Calu3 (cell line): Measurements from ENCODE around the gene FAM162B. TPM values are rescaled to one million over a fixed set of nuclear protein-coding genes. Genes with fewer than 3 reads are reported as not detected.
"Not testable (repeated sequence)": the region's sequence is repeated elsewhere in the genome, so short reads cannot be mapped to it uniquely, and the experiment has no call there.

Source experiments
- BruUV-seq: library from RNA; stranded (reverse); fragments of 400-500 nt; replicated peaks from 2 replicates; lab custom pipeline; 2021; lab: Mats Ljungman, UMichigan
- CTCF ChIA-PET: fragments of 300-600 bp; sonication (Branson Sonifier 250); formaldehyde crosslinking; loops from one replicate; lab custom pipeline; 2022; ENCODE audit warnings: antibody characterized with exemption; lab: Charles Lee
- DNase-seq: peaks from one replicate; pipeline ENCODE4 v3.0.0; 2022
- H3K27ac Mint-ChIP-seq: one replicate; pipeline ENCODE4 v1.8.0; 2022; ENCODE audit warnings: mixed read lengths; ENCODE audit not compliant: unreplicated experiment
- H3K27me3 Mint-ChIP-seq: one replicate; pipeline ENCODE4 v1.8.0; 2022; ENCODE audit warnings: mixed read lengths; ENCODE audit not compliant: unreplicated experiment
- H3K36me3 Mint-ChIP-seq: one replicate; pipeline ENCODE4 v1.8.0; 2022; ENCODE audit warnings: mild to moderate bottlenecking, moderate library complexity, mixed read lengths; ENCODE audit not compliant: insufficient read depth, unreplicated experiment
- H3K4me1 Mint-ChIP-seq: one replicate; pipeline ENCODE4 v1.8.0; 2022; ENCODE audit warnings: mild to moderate bottlenecking, low read depth, mixed read lengths; ENCODE audit not compliant: unreplicated experiment
- H3K4me3 Mint-ChIP-seq: one replicate; pipeline ENCODE4 v1.8.0; 2022; ENCODE audit warnings: mild to moderate bottlenecking, low read depth, moderate library complexity, mixed read lengths; ENCODE audit not compliant: unreplicated experiment
- H3K9me3 Mint-ChIP-seq: one replicate; pipeline ENCODE4 v1.8.0; 2022; ENCODE audit warnings: low read depth, mixed read lengths; ENCODE audit not compliant: unreplicated experiment
- intact Hi-C: fragments of 100-400 bp; cut with micrococcal nuclease; formaldehyde crosslinking; loops from one replicate; pipeline ENCODE4 v1.10.0; 2022; ENCODE audit not compliant: unreplicated experiment
- total RNA-seq: library from RNA; stranded (reverse); gene quantifications from 2 replicates; pipeline ENCODE4 v1.2.3, GENCODE V29; 2022
- TF ChIP-seq, protein P1 (sequence below): fragments of 200-600 bp; IDR thresholded peaks from one replicate; pipeline ENCODE4 v1.8.0; 2022; ENCODE audit warnings: antibody characterized with exemption; ENCODE audit not compliant: unreplicated experiment

Gene FAM162B
- total RNA-seq, 1 experiment from 2014 or later = not detected

DNA sequence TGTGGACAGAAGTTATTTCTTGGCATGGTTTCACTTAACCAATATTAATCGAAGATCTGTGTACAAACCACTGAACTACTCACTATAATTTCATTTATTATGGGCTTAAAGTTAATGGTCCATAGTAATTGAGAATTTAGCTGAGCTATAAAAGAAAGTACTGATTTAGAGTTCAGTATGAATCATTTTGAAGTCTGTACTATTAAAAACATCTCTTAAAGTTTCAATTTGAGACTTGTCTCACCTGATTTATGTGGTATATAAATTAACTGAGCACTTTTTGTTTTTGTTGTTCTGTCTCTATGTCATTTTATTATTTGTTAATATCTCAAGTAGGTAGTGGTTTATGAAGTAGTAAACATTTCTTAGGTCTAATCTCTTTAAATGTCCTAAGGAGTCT, 59.6 kb downstream of the FAM162B start:
- Mint-ChIP-seq H3K4me1 (no peaks in the 10 kb centered on the region), H3K9me3 (no peaks in the 10 kb centered on the region), H3K36me3 (peaks cover 4% of the 10 kb centered on the region), H3K27me3 (no peaks in the 10 kb centered on the region), H3K4me3 (no peak overlapping the region), H3K27ac (no peak overlapping the region)
- TF ChIP-seq, protein P1, sequence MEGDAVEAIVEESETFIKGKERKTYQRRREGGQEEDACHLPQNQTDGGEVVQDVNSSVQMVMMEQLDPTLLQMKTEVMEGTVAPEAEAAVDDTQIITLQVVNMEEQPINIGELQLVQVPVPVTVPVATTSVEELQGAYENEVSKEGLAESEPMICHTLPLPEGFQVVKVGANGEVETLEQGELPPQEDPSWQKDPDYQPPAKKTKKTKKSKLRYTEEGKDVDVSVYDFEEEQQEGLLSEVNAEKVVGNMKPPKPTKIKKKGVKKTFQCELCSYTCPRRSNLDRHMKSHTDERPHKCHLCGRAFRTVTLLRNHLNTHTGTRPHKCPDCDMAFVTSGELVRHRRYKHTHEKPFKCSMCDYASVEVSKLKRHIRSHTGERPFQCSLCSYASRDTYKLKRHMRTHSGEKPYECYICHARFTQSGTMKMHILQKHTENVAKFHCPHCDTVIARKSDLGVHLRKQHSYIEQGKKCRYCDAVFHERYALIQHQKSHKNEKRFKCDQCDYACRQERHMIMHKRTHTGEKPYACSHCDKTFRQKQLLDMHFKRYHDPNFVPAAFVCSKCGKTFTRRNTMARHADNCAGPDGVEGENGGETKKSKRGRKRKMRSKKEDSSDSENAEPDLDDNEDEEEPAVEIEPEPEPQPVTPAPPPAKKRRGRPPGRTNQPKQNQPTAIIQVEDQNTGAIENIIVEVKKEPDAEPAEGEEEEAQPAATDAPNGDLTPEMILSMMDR = no peak
- no peak for DNase-seq
- intact Hi-C loops = no loop called here
- CTCF ChIA-PET = no interaction called here
- BruUV-seq = no TSS peak

DNA sequence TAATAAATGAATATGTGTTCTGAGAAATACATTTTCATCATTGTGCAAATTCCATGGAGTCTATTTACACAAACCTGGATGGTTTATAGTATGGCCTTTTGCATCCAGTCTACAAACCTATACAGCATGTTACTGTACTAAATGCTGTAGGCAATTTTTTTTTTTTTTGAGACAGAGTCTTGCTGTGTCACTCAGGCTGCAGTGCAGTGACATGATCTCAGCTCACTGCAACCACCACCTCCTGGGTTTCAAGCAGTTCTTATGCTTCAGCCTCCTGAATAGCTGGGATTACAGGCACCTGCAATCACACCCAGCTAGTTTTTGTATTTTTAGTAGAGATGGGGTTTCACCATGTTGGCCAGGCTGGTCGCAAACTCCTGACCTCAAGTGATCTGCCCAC, 61.6 kb downstream of the FAM162B start:
- H3K4me3 Mint-ChIP-seq, intact Hi-C loops, H3K27ac Mint-ChIP-seq, CTCF ChIA-PET, H3K27me3 Mint-ChIP-seq, DNase-seq, H3K36me3 Mint-ChIP-seq, H3K9me3 Mint-ChIP-seq, BruUV-seq, H3K4me1 Mint-ChIP-seq: not testable (repeated sequence)

Other genes with a start within 250 kb of the FAM162B start
- not detected in 2 replicates for gene TRAPPC3L, start 220.0 kb downstream of the FAM162B start, total RNA-seq
- gene CALHM4, start 212.0 kb downstream of the FAM162B start, total RNA-seq = not detected in 2 replicates
- 22.5 and 29.5 TPM in 2 replicates for gene RWDD1, start 194.2 kb downstream of the FAM162B start, total RNA-seq
- 0.21 and 0.22 TPM in 2 replicates for gene RSPH4A, start 149.2 kb downstream of the FAM162B start, total RNA-seq
- 12.8 and 14.7 TPM in 2 replicates for gene ZUP1, start 97.0 kb downstream of the FAM162B start, total RNA-seq
- 9.2 and 12.2 TPM in 2 replicates for gene KPNA5, start 84.5 kb downstream of the FAM162B start, total RNA-seq
- gene GPRC6A, start 63.4 kb upstream of the FAM162B start, total RNA-seq = not detected in 2 replicates
- gene RFX6, start 111.5 kb upstream of the FAM162B start, total RNA-seq = not detected in 2 replicates